Osteoblast (primary cell): ENCODE measurements around the gene BASP1. TPM values are rescaled to one million over a fixed set of nuclear protein-coding genes. Genes with fewer than 3 reads are reported as not detected.

Source experiments
- DNase-seq: peaks from one replicate; pipeline ENCODE4 v3.0.0; 2011; ENCODE audit warnings: low spot score, mixed read lengths; ENCODE audit not compliant: insufficient read length; ENCODE audit errors: missing footprints
- H2AFZ ChIP-seq: 2 replicates; pipeline ENCODE4 v1.6.0; 2011; ENCODE audit warnings: mild to moderate bottlenecking, low read length
- H3K27ac ChIP-seq: 2 replicates; pipeline ENCODE4 v1.5.1; 2011; ENCODE audit warnings: mild to moderate bottlenecking, low read depth, low read length, moderate library complexity
- H3K27me3 ChIP-seq: 2 replicates; pipeline ENCODE4 v1.6.0; 2012; ENCODE audit warnings: mild to moderate bottlenecking, control low read depth, inconsistent platforms, low read length, moderate library complexity; ENCODE audit not compliant: insufficient read depth
- H3K36me3 ChIP-seq: 2 replicates; pipeline ENCODE4 v1.5.1; 2011; ENCODE audit warnings: mild to moderate bottlenecking, low read length, control low read depth, moderate library complexity; ENCODE audit not compliant: insufficient read depth
- H3K4me1 ChIP-seq: 2 replicates; pipeline ENCODE4 v1.5.1; 2011; ENCODE audit warnings: mild to moderate bottlenecking, low read length, control low read depth, moderate library complexity; ENCODE audit not compliant: insufficient read depth
- H3K4me2 ChIP-seq: 2 replicates; pipeline ENCODE4 v1.6.0; 2011; ENCODE audit warnings: mild to moderate bottlenecking, low read length; ENCODE audit not compliant: insufficient read depth
- H3K4me3 ChIP-seq: fragments of 200-600 bp; sonication (generic); 3 replicates; pipeline ENCODE4 v1.5.1; 2012; ENCODE audit warnings: mild to moderate bottlenecking, low read length, inconsistent platforms; ENCODE audit not compliant: insufficient read depth
- H3K79me2 ChIP-seq: 2 replicates; pipeline ENCODE4 v1.6.0; 2012; ENCODE audit warnings: mild to moderate bottlenecking, low read length, control low read depth, inconsistent platforms; ENCODE audit not compliant: insufficient read depth
- H3K9me3 ChIP-seq: 2 replicates; pipeline ENCODE4 v1.5.1; 2011; ENCODE audit warnings: low read depth, low read length, control low read depth
- H4K20me1 ChIP-seq: 2 replicates; pipeline ENCODE4 v1.6.0; 2012; ENCODE audit warnings: mild to moderate bottlenecking, low read length, control low read depth; ENCODE audit not compliant: insufficient read depth
- CTCF ChIP-seq: IDR thresholded peaks from 2 replicates; pipeline ENCODE4 v1.5.1; 2011; ENCODE audit warnings: mild to moderate bottlenecking, low read depth, low read length, moderate library complexity; ENCODE audit errors: extremely low read depth
- total RNA-seq: library from RNA; depleted of rRNA; stranded (reverse); fragments of >200 nt; gene quantifications from 2 replicates; pipeline ENCODE4 v1.2.3, GENCODE V29; 2012

The BASP1 gene
- 242 and 272 TPM in 2 replicates for total RNA-seq

DNA sequence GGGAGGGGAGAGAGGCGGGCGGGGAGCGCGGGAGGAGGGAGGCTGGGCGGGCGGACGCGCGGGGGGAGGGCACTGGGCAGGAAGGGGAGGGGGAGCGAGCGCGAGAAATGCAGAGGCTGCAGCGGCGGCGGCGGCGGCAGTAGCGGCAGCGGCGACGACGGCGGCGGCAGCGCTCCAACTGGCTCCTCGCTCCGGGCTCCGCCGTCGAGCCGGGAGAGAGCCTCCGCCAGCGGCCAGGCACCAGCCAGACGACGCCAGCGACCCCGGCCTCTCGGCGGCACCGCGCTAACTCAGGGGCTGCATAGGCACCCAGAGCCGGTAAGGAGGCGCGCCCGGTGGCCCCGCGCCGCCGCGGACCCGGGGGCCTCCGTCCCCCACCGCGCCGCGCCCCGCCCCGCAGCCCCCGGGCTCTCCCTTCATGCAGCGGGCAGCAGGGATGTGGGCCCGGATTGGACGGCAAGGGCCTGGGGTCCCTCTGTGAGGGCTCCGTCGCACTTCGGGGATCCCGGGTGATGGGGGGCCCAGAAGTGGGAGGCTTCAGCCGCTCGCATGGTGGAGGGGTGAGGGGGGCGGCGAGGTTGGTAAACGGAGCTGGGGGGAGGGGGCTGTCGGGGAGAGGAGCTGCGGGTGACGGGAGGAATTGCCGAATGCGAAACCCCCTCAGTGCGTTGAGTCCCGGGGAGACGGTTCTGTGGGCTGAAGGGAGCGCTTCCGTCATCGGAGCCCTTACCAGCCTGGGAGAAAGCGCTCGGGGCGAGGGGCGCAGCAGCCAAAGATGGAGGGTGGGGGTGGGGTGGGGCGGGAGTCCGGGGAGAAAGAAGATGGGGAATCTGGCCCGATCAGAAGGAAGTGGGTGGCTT, at the start of gene BASP1:
Gene BASP1 (plus strand): TSS at position 139 of the 860 bp plus-strand sequence. CDS start 57,586 bp downstream, outside the sequence.
- Histone ChIP-seq H3K4me2 (peak within 1 kb of the TSS; percentile 88), H3K79me2 (peaks cover 51% of the 10 kb centered on the region), H3K9me3 (no peaks in the 10 kb centered on the region), H3K27ac (peak within 1 kb of the TSS; percentile 97), H4K20me1 (peaks cover 39% of the 10 kb centered on the region), H3K4me3 (peak within 1 kb of the TSS; percentile 89), H3K27me3 (no peaks in the 10 kb centered on the region), H3K4me1 (peaks cover 30% of the 10 kb centered on the region), H3K36me3 (peaks cover 8% of the 10 kb centered on the region), H2AFZ (peak within 1 kb of the TSS; percentile 85)
- TF ChIP-seq CTCF = no peak
- peak; percentile 92 for DNase-seq

GRCh38 chr5:17169507-17169906, 47.9 kb upstream of the BASP1 start:
- no peak overlapping the region for H2AFZ ChIP-seq
- H3K27ac ChIP-seq = no peak overlapping the region
- no peak for DNase-seq
- H3K4me3 ChIP-seq = no peak overlapping the region
- no peaks in the 10 kb centered on the region for H3K36me3 ChIP-seq
- TF ChIP-seq CTCF = no peak
- no peaks in the 10 kb centered on the region for H3K27me3 ChIP-seq
- H3K4me1 ChIP-seq = no peaks in the 10 kb centered on the region
- no peaks in the 10 kb centered on the region for H3K9me3 ChIP-seq
- H3K79me2 ChIP-seq = no peaks in the 10 kb centered on the region
- no peak overlapping the region for H3K4me2 ChIP-seq
- no peaks in the 10 kb centered on the region for H4K20me1 ChIP-seq

DNA sequence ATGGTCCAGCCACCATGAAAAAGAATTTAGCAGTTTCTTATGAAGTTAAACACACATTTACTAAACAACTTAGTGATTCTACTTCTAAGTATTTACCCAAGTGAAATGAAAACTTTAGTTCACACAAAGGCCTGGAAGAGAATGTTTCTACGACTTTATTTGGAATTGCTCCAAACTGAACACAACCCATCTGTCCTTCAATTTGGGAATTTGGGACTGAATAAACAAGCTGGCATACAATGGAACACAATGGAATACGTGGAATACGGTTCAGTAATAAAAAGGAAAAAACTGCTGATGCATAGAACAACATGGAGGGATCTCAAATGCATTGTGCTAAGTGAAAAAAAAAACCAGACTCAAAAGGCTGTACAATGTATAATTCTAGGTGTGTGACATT, 44.6 kb upstream of the BASP1 start:
- no peak for DNase-seq
- Histone ChIP-seq H2AFZ (no peak overlapping the region), H3K4me2 (no peak overlapping the region), H3K9me3 (no peaks in the 10 kb centered on the region), H3K27me3 (no peaks in the 10 kb centered on the region), H4K20me1 (no peaks in the 10 kb centered on the region), H3K36me3 (no peaks in the 10 kb centered on the region), H3K79me2 (no peaks in the 10 kb centered on the region), H3K4me1 (peaks cover under 1% of the 10 kb centered on the region), H3K27ac (no peak overlapping the region), H3K4me3 (no peak overlapping the region)
- no peak for TF ChIP-seq CTCF

GRCh38 chr5:17174965-17175364, 42.5 kb upstream of the BASP1 start:
- Histone ChIP-seq H3K9me3 (no peaks in the 10 kb centered on the region), H3K27me3 (no peaks in the 10 kb centered on the region), H3K4me3 (no peak overlapping the region), H4K20me1 (no peaks in the 10 kb centered on the region), H3K27ac (no peak overlapping the region), H3K79me2 (no peaks in the 10 kb centered on the region), H3K36me3 (no peaks in the 10 kb centered on the region), H2AFZ (no peak overlapping the region), H3K4me1 (peaks cover 10% of the 10 kb centered on the region), H3K4me2 (no peak overlapping the region)
- DNase-seq = no peak
- TF ChIP-seq CTCF = no peak
